ENCODE results near the gene NPPB.

NPPB gene

GRCh38 chr1:11831945-11832725 is 26.6 kb downstream of the NPPB start:
- no peak for DNase-seq

GRCh38 chr1:11828511-11828910 is 30.2 kb downstream of the NPPB start:
- DNase-seq: no peak

- no peak for DNase-seq
Observed at GRCh38 chr1:11826946-11827345, 31.8 kb downstream of the NPPB start.

DNA sequence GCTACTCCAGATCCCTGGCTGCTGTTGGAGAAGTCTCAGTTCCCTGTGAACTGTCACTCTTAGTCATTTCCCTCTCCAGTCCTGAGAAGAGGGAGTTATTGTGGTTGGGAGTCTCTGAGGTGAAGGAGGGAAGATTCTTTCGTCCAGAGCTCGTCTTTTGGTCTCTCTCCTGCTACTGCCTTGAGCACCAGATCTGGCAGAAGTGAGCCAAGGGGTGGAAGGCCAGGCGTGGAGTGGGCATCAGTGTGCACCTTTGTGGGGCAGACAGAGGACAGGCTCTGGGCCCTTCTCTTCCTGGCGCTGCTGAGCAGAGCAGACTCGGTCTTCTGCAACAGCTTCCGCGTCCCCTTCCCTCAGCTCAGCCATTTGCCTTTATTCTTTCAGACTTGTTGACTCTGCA is 33.6 kb downstream of the NPPB start:
- no peak for DNase-seq

DNA sequence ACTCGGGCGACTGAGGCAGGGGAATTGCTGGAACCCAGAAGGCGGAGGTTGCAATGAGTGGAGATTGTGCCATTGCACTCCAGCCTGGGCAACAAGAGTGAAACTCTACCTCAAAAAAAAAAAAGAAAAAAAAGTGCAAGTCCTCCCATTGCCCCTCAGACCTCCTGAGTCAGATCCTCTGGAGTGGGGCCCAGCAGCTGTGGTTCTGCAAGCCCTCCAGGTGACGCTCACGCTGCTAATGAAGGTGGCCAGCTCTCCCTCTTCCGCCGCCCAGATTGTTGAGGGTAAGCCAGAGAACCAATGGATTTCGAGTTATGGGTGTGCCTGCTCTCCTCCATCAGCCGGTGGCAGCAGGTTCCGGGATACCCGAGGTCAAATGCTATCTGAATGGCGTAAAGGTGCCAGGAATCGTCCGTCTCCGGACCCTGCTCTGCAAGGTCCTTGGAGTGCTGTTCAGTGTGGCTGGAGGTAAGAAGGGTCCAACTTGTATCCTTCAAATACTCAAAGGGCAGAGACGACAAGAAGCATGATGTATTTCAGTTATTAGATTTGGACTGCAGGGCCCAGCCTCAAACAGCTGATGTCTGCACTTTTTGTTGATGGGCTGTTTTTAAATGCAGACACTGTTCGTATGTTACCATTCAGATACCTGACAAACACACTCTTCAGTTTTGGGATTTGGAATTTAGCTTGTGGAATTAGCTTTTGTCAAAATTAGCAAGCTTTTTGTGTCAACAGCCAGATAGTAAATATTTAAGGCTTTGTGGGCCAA is 35.2 kb downstream of the NPPB start:
- DNase-seq: no peak

DNA sequence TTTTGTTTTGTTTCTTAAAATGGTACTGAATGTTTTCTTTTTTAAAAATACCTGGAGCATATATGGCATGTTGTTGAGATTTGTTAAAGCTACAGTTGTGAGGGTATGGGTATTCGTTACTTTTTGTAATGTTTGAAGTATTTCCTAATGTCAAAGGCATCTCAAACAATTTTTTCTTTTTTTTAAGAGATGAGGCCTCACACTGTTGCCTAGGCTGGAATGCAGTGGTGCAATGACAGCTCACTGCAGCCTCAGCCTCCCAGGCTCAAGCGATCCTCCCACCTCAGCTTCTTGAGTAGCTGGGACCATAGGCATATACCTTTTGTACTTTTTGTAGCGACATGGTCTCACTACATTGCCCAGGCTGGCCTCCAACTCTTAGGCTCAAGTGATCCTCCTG is 36.7 kb downstream of the NPPB start:
- DNase-seq: no peak

DNA sequence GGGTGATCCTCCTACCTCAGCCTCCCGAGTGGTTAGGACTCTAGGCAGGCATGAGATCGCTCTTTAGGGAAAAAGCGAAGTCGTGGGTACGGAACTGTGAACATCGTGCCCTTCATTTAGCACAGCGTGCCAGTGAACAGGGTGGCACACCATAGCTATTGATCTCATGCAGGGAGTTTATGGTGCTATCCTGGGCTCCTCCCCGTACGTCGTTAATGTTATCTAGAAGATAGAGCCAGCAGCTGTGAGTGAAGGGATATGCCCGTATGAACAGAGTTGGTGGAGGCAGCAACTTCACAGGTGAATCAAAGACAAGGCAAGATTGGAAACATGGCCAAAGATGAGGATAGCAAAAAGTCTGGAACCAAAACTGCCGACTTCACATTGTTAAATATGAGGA is 41.6 kb downstream of the NPPB start:
- no peak for DNase-seq

GRCh38 chr1:11813021-11813420 is 45.7 kb downstream of the NPPB start:
- DNase-seq: no peak

Data from Kasumi-1 (cell line).